Urinary bladder (tissue), 4 donors: ENCODE measurements around the gene MYO1B. TPM values are rescaled to one million over a fixed set of nuclear protein-coding genes. Genes with fewer than 3 reads are reported as not detected.

Experiments used
- DNase-seq: peaks from one replicate; pipeline ENCODE4 v3.0.0-alpha.2; 2015; ENCODE audit errors: extremely low spot score
- H3K27ac ChIP-seq: one replicate; pipeline ENCODE4 v1.5.1; 2013; ENCODE audit warnings: low read depth, mild to moderate bottlenecking, moderate library complexity
- H3K36me3 ChIP-seq: one replicate; pipeline ENCODE4 v1.6.1; 2013; ENCODE audit warnings: mild to moderate bottlenecking, moderate library complexity; ENCODE audit not compliant: insufficient read depth
- H3K4me1 ChIP-seq: one replicate; pipeline ENCODE4 v1.6.1; 2013; ENCODE audit warnings: mild to moderate bottlenecking, moderate library complexity; ENCODE audit not compliant: insufficient read depth
- H3K4me3 ChIP-seq: one replicate; pipeline ENCODE4 v1.5.1; 2013; ENCODE audit warnings: low read depth, low read length
- WGBS: extraction: QIAGEN DNeasy Blood & Tissue Kit; methylation state at CpG from one replicate; pipeline ENCODE4 v1.1.7; 2013; 5-methylcytosine and 5-hydroxymethylcytosine counted together
- polyA plus RNA-seq: library from polyadenylated mRNA; stranded (reverse); fragments of 200-250 nt; gene quantifications from one replicate; pipeline ENCODE4 v1.2.3, GENCODE V29; 2013
- total RNA-seq: library from RNA; depleted of rRNA; stranded (reverse); fragments of >200 nt; gene quantifications from one replicate; pipeline ENCODE4 v1.2.3, GENCODE V29; 2014
- donor health status: healthy with polysubstance abuse.
- donor health status: healthy.

Gene MYO1B
- total and polyA plus RNA-seq, 2 donors, result 8.7 to 138 TPM

DNA sequence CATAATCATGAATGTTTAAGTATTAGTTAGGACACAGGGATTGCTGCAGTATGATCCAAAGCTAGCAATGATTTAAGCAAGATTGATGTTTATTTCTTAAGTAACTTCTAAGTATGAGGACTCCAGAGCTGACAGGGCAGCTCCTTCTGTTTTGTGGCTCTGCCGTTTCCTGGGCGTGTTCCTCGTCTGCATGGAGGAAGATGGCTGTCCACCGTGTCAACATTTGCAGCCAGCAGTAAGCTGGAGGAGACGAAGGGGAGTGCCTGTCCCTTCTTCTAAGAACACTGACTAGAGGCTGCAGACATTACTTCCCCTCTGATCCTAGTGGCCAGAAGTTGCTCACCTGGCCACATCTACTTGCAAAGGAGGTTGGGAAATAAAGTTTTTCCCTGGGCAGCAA is 144.1 kb downstream of the MYO1B start:
- Histone ChIP-seq H3K36me3 (peaks cover 2% of the 10 kb centered on the region), H3K4me1 (peaks cover 2% of the 10 kb centered on the region), H3K27ac (no peak overlapping the region), H3K4me3 (no peak overlapping the region)
- no peak for DNase-seq
- 91% methylated on average over 5 of the region's 5 CpGs for WGBS

DNA sequence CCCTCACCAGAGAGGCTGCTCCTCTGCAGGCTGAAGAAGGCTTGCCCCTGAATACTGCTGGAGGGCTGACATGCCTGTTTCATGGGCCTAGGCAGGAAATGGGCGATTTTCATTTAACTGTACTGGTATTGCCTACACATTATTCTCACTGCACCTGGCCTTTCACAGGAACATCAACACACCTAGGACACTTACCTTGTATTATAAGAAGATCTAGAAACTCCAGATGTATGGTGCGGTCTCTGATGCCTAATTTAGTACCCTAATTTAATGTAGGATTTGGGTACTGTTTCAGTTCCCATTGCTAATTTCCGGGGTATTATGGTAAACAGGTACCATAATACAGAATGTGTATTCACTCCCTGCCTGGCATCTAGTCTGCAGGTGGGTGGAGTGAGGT is 146.0 kb downstream of the MYO1B start:
- no peak overlapping the region for H3K4me3 ChIP-seq
- peaks cover 2% of the 10 kb centered on the region for H3K4me1 ChIP-seq
- 96% methylated on average over 3 of the region's 3 CpGs for WGBS

DNA sequence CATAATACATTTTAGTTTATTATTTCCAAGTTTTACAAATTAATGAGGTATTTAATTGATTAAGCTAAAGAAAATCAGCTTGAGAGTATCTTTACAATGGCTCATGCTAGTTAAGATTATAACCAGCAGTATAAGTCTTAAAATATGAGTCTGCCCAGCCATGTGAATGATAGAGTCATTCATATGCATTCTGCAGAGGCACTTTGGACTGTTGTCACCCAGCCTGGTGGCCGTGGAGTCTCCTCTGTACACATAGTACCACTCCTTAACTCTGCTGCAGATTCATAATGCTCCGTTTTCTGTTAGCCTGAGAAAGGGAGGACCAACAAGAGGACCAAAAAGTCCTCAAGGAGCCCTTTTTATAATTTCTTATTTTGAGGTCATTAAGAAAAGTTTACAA is 148.8 kb downstream of the MYO1B start:
- H3K4me3 ChIP-seq, result no peak overlapping the region
- H3K27ac ChIP-seq, result no peak overlapping the region
- no peaks in the 10 kb centered on the region for H3K4me1 ChIP-seq
- no peak for DNase-seq
- H3K36me3 ChIP-seq, result peaks cover 4% of the 10 kb centered on the region
- WGBS, result 88% methylated on average over 2 of the region's 2 CpGs

More for the DNA sequence above, 146.0 kb downstream of the MYO1B start:
- no peak for DNase-seq
- no peak overlapping the region for H3K27ac ChIP-seq
- H3K36me3 ChIP-seq, result peaks cover 4% of the 10 kb centered on the region

DNA sequence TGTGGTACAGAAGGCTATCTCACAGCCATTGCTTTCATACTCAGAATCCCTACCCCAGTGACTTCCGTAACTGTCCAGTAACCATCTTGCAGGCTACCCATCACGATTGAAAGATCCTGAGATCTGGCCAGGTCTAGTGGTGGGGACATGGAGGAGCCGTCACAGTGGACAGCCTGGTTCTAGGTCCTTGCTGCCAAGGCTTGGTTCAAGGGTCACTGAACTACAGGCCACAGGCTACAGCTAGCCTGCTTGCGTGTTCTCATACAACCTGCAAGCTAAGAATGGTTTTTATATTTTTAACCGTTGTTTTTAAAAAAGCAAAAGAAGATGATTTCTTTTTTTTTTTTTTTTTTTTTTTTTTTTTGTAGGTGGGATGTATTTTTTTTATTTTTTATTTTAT is 151.6 kb downstream of the MYO1B start:
- 95% methylated on average over 5 of the region's 5 CpGs for WGBS
- DNase-seq, result no peak
- no peak overlapping the region for H3K27ac ChIP-seq
- no peaks in the 10 kb centered on the region for H3K4me1 ChIP-seq
- peaks cover 2% of the 10 kb centered on the region for H3K36me3 ChIP-seq
- no peak overlapping the region for H3K4me3 ChIP-seq

DNA sequence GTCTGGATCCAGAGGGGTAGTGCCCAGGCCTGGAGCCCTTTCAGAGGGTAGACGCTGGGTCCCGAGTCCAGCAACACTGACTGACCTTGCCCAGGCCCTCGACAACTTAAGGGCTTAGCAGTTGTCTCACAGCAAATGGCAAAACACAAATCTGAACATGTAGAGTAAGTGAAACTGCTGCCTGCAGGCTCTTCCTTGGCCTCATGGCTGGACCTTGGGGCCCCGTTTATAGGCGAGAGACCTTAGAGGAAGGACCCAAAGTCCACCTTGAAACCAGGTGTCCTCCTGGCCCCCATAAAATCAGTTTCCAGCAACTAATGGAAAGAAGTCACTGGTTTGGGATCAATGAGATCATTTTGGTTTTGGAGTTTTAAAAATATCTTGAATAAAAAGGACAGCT is 154.4 kb downstream of the MYO1B start:
- Histone ChIP-seq H3K4me1 (no peaks in the 10 kb centered on the region), H3K4me3 (no peak overlapping the region), H3K36me3 (no peaks in the 10 kb centered on the region), H3K27ac (no peak overlapping the region)
- WGBS, result 95% methylated on average over 5 of the region's 5 CpGs
- DNase-seq, result no peak

DNA sequence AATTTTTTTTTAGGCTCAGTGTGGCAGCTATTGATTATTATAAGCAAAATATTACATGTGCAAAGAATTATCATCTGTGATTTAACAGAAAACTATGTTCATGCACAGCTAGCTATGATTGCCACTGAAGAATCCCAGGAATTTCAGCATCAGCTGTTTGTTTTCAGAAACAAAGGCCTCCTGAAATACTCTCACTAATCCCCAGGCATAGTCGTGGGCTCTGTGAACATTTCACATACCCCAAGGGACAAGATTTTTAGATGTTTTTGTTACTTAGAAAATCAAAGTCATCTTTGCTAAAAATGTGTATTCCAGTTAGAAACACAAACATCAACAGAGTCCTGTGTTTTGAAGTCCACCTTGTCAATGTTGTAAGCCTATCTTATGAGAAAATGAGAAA is 156.1 kb downstream of the MYO1B start:
- DNase-seq, result no peak
- no peak overlapping the region for H3K4me3 ChIP-seq
- no peak overlapping the region for H3K27ac ChIP-seq
- no peaks in the 10 kb centered on the region for H3K36me3 ChIP-seq
- H3K4me1 ChIP-seq, result no peaks in the 10 kb centered on the region
- 12% methylated on average over 1 of the region's 1 CpG for WGBS

DNA sequence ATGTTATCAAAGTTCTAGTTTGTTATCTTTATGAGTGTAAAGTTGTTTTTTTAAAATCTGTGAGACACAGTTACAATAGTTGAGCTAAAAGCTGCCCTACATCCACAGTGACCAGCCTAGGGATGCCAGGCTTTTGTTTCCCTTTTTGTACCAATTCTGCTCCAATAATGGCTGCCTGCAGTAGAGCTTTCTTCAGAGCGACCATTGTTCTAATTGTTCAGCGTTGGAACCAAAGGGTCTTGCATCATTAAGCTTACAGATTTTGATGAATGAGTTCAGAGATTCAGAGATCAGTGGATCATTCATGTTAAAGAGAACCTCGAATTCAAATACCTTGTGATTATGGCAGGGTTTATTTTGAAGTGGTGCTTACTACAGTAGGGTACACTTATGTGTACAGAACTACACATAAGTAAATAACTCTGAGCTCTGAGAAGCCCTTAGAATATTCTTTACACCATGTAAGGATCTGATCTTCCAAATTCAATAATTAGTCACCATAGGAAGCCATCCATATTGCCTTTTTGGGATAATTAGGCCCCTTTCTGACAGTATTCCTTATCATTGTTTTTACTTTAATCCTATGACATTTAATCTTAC is 157.9 kb downstream of the MYO1B start:
- Histone ChIP-seq H3K36me3 (no peaks in the 10 kb centered on the region), H3K4me3 (no peak overlapping the region), H3K27ac (no peak overlapping the region), H3K4me1 (no peaks in the 10 kb centered on the region)
- no peak for DNase-seq
- 93% methylated on average over 3 of the region's 3 CpGs for WGBS

DNA sequence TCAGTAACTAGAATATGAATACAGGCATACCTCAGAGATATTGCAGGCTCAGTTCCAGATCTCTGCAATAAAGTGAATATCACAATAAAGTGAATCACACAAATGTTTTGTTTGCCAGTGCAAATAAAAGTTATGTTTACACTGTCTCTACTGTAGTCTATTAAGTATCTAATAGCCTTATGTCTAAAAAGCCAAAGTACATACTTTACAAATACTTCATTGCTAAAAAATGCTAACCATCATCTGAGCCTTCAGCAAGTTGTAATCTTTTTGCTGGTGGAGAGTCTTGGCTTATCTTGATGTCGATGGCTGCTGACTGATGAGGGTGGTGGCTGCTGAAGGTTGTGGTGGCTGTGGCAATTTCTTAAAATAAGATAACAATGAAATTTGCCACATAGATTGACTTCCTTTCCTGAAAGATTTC is 159.4 kb downstream of the MYO1B start:
- DNase-seq, result no peak
- Histone ChIP-seq H3K27ac (no peak overlapping the region), H3K4me3 (no peak overlapping the region), H3K36me3 (peaks cover 2% of the 10 kb centered on the region), H3K4me1 (no peaks in the 10 kb centered on the region)
- 12% methylated on average over 1 of the region's 1 CpG for WGBS

DNA sequence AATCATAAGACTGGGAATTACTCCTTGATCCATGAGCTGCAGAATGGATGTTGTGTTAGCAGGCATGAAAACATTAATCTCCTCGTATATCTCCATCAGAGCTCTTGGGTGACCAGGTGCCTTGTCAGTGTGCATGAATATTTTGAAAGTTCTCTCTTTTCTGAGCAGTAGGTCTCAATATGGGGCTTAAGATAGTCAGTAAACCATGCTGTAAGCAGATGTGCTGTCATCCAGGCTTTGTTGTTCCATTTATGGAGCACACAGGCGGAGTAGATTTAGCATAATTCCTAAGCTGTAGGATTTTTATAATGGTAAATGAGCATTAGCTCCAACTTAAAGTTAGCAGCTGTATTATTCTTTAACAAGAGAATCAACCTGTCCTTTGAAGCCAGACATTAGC is 160.3 kb downstream of the MYO1B start:
- Histone ChIP-seq H3K27ac (no peak overlapping the region), H3K4me1 (no peaks in the 10 kb centered on the region), H3K4me3 (no peak overlapping the region), H3K36me3 (peaks cover 2% of the 10 kb centered on the region)
- no peak for DNase-seq
- over 99% methylated on average over 2 of the region's 2 CpGs for WGBS

DNA sequence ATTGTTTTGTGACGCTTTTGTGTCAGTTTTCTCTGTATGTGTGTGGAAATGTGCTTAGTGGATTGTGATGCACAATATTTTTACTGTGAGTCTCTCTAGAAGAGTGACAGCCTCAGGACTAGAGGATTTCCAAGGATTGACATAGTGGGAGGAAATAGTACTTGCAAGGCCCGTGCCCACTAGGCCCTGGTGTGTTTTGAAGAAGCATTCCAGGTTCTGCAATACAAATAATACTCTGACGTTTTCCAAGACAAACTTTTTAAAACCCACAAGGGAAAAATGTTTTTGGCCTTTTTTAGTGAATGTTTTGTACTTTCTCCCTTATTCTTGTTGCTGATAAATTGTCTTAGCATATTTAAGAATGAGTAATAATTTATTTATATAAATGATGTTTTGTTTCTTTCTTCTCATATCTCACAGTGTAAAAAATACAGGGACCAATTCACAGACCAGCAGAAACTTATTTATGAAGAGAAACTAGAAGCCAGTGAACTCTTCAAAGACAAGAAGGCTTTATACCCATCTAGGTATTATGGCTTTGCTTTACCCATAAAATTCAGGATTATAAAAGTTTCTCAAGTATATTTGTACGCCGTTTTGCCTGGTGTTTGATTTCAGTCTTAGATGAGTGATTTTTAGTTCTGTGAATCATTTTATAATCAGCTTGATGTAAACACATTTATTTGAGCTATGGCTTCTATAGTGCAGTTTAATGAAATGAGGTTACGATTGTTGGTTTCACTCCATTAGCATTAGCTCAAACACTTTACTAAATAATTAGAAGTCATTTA is 165.6 kb downstream of the MYO1B start:
- peaks cover 2% of the 10 kb centered on the region for H3K36me3 ChIP-seq
- H3K4me1 ChIP-seq, result no peaks in the 10 kb centered on the region
- DNase-seq, result no peak
- H3K4me3 ChIP-seq, result no peak overlapping the region
- peak overlapping the region; percentile 38 for H3K27ac ChIP-seq
- WGBS, result 74% methylated on average over 6 of the region's 6 CpGs

DNA sequence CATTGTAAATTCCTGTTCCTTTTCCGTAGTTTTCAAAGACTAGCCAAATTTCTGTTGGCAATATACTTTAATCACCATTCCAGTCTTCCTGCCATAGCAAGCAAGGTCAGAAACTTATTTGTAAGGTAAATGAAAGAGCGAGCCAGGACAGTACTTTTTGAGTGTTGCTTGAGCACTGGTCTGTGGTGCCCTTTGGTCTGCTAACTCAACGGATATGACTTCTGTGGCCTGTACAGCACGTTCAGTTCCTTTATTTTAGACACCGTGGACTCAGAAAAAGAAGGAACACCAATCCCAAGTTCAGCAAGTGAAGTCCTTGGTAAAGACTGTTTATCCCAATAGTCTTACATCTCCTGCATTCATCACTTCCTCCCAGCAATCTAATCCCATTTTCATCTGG is 166.3 kb downstream of the MYO1B start:
- Histone ChIP-seq H3K36me3 (peaks cover 2% of the 10 kb centered on the region), H3K4me3 (no peak overlapping the region)
- WGBS, result 49% methylated on average over 5 of the region's 5 CpGs

DNA sequence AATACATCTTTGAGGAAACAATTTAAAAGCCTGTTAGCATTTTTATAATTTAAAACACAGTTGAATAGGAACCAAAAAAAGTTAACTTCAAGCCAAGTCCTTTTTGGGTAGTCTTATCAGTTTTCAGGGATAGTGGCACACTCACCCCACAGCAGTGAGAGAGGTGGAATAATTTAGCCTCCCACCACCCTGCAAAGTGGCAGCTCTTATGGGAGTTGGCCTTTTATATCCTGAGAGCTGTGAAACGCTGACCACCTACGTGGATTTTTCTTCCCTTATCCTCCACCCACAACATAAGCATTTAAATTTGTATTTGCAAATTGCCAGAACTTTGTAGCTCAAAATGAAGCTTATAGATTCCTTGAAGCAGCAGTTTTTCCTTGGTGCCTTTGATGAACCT is 167.1 kb downstream of the MYO1B start:
- H3K4me1 ChIP-seq, result no peaks in the 10 kb centered on the region
- peaks cover 3% of the 10 kb centered on the region for H3K36me3 ChIP-seq
- H3K27ac ChIP-seq, result no peak overlapping the region
- H3K4me3 ChIP-seq, result no peak overlapping the region
- DNase-seq, result no peak
- 68% methylated on average over 2 of the region's 2 CpGs for WGBS

More for the DNA sequence above, 166.3 kb downstream of the MYO1B start:
- Histone ChIP-seq H3K4me1 (no peaks in the 10 kb centered on the region), H3K27ac (no peak overlapping the region)
- no peak for DNase-seq

DNA sequence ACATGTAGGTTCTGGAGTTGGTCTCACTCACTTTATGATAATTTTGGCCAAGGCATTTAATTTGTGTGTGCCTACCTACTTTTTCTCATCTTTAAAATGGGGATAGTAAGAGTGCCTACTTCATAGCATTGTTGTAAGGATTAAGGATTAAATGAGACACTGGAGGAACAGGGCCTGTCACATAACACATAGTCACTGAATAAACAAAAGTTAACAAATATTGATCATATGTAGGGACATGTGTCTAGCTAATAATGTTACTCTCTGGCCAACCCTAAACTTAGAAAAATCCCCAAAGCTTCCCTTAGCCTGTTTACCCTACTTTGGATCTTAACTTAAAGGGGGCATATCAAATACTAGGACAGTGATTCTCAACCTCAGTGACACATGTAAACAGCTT is 169.9 kb downstream of the MYO1B start:
- Histone ChIP-seq H3K4me1 (no peaks in the 10 kb centered on the region), H3K4me3 (no peak overlapping the region), H3K27ac (no peak overlapping the region), H3K36me3 (peaks cover 1% of the 10 kb centered on the region)
- DNase-seq, result no peak

DNA sequence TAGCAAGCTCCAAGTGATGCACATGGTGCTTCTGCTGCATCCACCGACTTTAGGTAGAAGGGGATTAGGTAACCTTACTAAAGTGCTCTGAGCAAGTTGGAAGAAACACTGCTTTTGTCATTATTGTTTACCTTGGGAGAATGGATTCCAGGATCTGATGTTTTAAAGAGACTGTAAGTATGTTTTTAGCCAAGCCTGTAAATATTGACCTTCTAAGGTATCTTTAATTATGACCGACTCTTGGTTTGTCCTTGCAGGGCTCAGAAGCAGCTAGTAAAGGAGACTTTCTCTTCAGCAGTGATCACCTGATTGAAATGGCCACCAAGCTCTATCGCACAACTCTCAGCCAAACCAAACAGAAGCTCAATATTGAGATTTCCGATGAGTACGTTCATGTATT is 170.7 kb downstream of the MYO1B start:
- Histone ChIP-seq H3K4me3 (no peak overlapping the region), H3K4me1 (no peaks in the 10 kb centered on the region), H3K36me3 (peaks cover 1% of the 10 kb centered on the region), H3K27ac (no peak overlapping the region)
- WGBS, result 92% methylated on average over 5 of the region's 5 CpGs
- no peak for DNase-seq
